D341Med (cell line): ENCODE results near the gene PMEPA1.

Experiments
- DNase-seq: peaks from one replicate; pipeline ENCODE4 v3.0.0; 2012; ENCODE audit warnings: low spot score

Gene PMEPA1

GRCh38 chr20:57709823-57710799 is at the start of gene PMEPA1:
Gene PMEPA1 (minus strand): TSS chr20:57710015. CDS start chr20:57709582, 433 bp downstream.
- peak; percentile 98 for DNase-seq

GRCh38 chr20:57757767-57758166 is 48.0 kb upstream of the PMEPA1 start:
- DNase-seq = no peak

- DNase-seq = no peak
Measured at GRCh38 chr20:57756921-57757320, 47.1 kb upstream of the PMEPA1 start.

GRCh38 chr20:57756213-57756612 is 46.4 kb upstream of the PMEPA1 start:
- DNase-seq = no peak

GRCh38 chr20:57755609-57756008 is 45.8 kb upstream of the PMEPA1 start:
- DNase-seq = no peak

GRCh38 chr20:57754190-57754589 is 44.4 kb upstream of the PMEPA1 start:
- no peak for DNase-seq

GRCh38 chr20:57753332-57754164 is 43.7 kb upstream of the PMEPA1 start:
- DNase-seq = peak; percentile 64

- no peak for DNase-seq
Measured at GRCh38 chr20:57751411-57751810, 41.6 kb upstream of the PMEPA1 start.

- DNase-seq = no peak
Measured at GRCh38 chr20:57749869-57750268, 40.1 kb upstream of the PMEPA1 start.

GRCh38 chr20:57749131-57749690 is 39.4 kb upstream of the PMEPA1 start:
- DNase-seq = no peak

GRCh38 chr20:57748601-57749130 is 38.9 kb upstream of the PMEPA1 start:
- peak; percentile 97 for DNase-seq

GRCh38 chr20:57747861-57748481 is 38.2 kb upstream of the PMEPA1 start:
- DNase-seq = no peak

GRCh38 chr20:57746832-57747404 is 37.1 kb upstream of the PMEPA1 start:
- no peak for DNase-seq

- DNase-seq = no peak
Measured at GRCh38 chr20:57746201-57746600, 36.4 kb upstream of the PMEPA1 start.

- DNase-seq = no peak
Measured at GRCh38 chr20:57744206-57744605, 34.4 kb upstream of the PMEPA1 start.

GRCh38 chr20:57743450-57744095 is 33.8 kb upstream of the PMEPA1 start:
- no peak for DNase-seq

- no peak for DNase-seq
Measured at GRCh38 chr20:57742507-57743181, 32.8 kb upstream of the PMEPA1 start.

- DNase-seq = no peak
Measured at GRCh38 chr20:57738484-57738883, 28.7 kb upstream of the PMEPA1 start.

GRCh38 chr20:57738053-57738452 is 28.2 kb upstream of the PMEPA1 start:
- DNase-seq = no peak

GRCh38 chr20:57737349-57737748 is 27.5 kb upstream of the PMEPA1 start:
- DNase-seq = no peak
